Stimulated activated CD4-positive, alpha-beta T cell treated with anti-CD3 and anti-CD28 coated beads, Interleukin-15, amount 100 ng/mL, for 1 hour (primary cell): ENCODE data around the gene PALM3.

Experiments
- DNase-seq, 2 donors: peaks; one replicate each; pipeline ENCODE4 v3.0.0-alpha.2; 2020; ENCODE audit warnings: low read depth in 1 of 2, low spot score in 1 of 2

Gene PALM3

GRCh38 chr19:14061751-14062557, at the start of gene PALM3:
Gene PALM3, minus strand, starts transcription at chr19:14062076. Its CDS starts 96 bp downstream, at chr19:14061980.
- DNase-seq, result no peak

GRCh38 chr19:14111486-14111885, 49.6 kb upstream of the PALM3 start:
- no peak for DNase-seq

- no peak for DNase-seq
Measured at GRCh38 chr19:14110650-14111049, 48.8 kb upstream of the PALM3 start.

GRCh38 chr19:14107581-14108461, 45.9 kb upstream of the PALM3 start:
- no peak for DNase-seq

GRCh38 chr19:14106840-14107239, 45.0 kb upstream of the PALM3 start:
- DNase-seq, result no peak

GRCh38 chr19:14105680-14106079, 43.8 kb upstream of the PALM3 start:
- DNase-seq, result no peak

- no peak for DNase-seq
Measured at GRCh38 chr19:14103310-14103709, 41.4 kb upstream of the PALM3 start.

GRCh38 chr19:14102756-14103155, 40.9 kb upstream of the PALM3 start:
- DNase-seq, result no peak

GRCh38 chr19:14102102-14102696, 40.3 kb upstream of the PALM3 start:
- DNase-seq, result no peak

GRCh38 chr19:14101003-14101545, 39.2 kb upstream of the PALM3 start:
- DNase-seq, result no peak

GRCh38 chr19:14097532-14098151, 35.8 kb upstream of the PALM3 start:
- no peak for DNase-seq

- no peak for DNase-seq
Measured at GRCh38 chr19:14096272-14096992, 34.6 kb upstream of the PALM3 start.

- DNase-seq, result no peak
Measured at GRCh38 chr19:14094854-14095253, 33.0 kb upstream of the PALM3 start.

- no peak for DNase-seq
Measured at GRCh38 chr19:14093117-14093823, 31.4 kb upstream of the PALM3 start.

GRCh38 chr19:14091813-14092462, 30.1 kb upstream of the PALM3 start:
- no peak for DNase-seq

- peak in 1 of 2 donors; percentile 43 for DNase-seq
Measured at GRCh38 chr19:14091081-14091812, 29.4 kb upstream of the PALM3 start.

GRCh38 chr19:14090509-14091080, 28.7 kb upstream of the PALM3 start, which contains the start of gene SAMD1:
Gene SAMD1, minus strand, starts transcription at chr19:14090751.
- DNase-seq, result peak; percentile 73 to 77
